Brain microvascular endothelial cell (primary cell): ENCODE measurements around the gene TMEM185B.

ENCODE experiments used
- DNase-seq: peaks from one replicate; pipeline ENCODE4 v3.0.0-alpha.2; 2020
- H3K27ac ChIP-seq: fragments of 250-450 bp; sonication (Bioruptor Pico); 2 replicates; pipeline ENCODE4 v1.5.1; 2020; ENCODE audit warnings: mild to moderate bottlenecking, moderate library complexity
- H3K27me3 ChIP-seq: fragments of 250-450 bp; sonication (Bioruptor Pico); replicated peaks from 2 replicates; pipeline ENCODE4 v1.5.1; 2020; ENCODE audit warnings: mild to moderate bottlenecking
- H3K36me3 ChIP-seq: fragments of 250-450 bp; sonication (Bioruptor Pico); replicated peaks from 2 replicates; pipeline ENCODE4 v1.5.1; 2020; ENCODE audit warnings: mild to moderate bottlenecking
- H3K4me3 ChIP-seq: 2 replicates; pipeline ENCODE4 v1.5.1; 2011; ENCODE audit warnings: low read depth, mild to moderate bottlenecking, control low read depth, low read length, moderate library complexity
- CTCF ChIP-seq: IDR thresholded peaks from 2 replicates; pipeline ENCODE4 v1.5.1; 2011; ENCODE audit warnings: low read depth, mild to moderate bottlenecking, moderate library complexity, low read length, control low read depth, inconsistent platforms; ENCODE audit errors: missing control alignments
- in situ Hi-C: cut with HindIII; loops from 2 replicates; pipeline ENCODE4 v1.10.0; 2017; ENCODE audit warnings: low sequenced_read_pairs, low pct_ligation_motif_present

TMEM185B gene

GRCh38 chr2:120250640-120251039, 27.4 kb upstream of the TMEM185B start:
- Histone ChIP-seq H3K36me3 (no peaks in the 10 kb centered on the region), H3K4me3 (no peak overlapping the region), H3K27me3 (no peaks in the 10 kb centered on the region), H3K27ac (no peak overlapping the region)
- no peak for DNase-seq
- in situ Hi-C loops: no loop called here
- TF ChIP-seq CTCF: no peak

DNA sequence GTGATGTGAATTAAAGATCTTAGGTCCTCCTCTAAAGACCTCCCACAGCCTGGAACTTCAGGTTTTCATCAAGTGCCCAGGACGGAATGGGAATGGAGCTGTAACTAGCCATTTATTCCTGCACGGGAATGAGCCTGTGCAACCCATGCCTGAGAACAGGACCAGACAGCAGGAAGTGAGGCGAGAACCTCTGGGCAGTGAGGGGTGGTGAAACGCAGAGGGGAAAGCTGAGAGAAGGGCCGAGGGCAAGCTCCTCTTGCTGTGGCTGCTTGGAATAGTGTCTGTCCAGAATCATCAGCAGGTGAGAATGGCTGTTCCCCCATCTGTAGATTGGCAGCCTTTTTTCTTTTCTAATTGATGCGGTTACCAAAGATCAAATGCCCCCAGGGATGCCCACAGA, 24.7 kb upstream of the TMEM185B start:
- no peak for DNase-seq
- Histone ChIP-seq H3K27me3 (no peaks in the 10 kb centered on the region), H3K4me3 (no peak overlapping the region), H3K36me3 (no peaks in the 10 kb centered on the region), H3K27ac (no peak overlapping the region)
- TF ChIP-seq CTCF: no peak
- in situ Hi-C loops: no loop called here

GRCh38 chr2:120246546-120247300, 23.5 kb upstream of the TMEM185B start:
- in situ Hi-C loops: no loop called here
- no peaks in the 10 kb centered on the region for H3K27me3 ChIP-seq
- no peak for TF ChIP-seq CTCF
- H3K27ac ChIP-seq: no peak overlapping the region
- no peak overlapping the region for H3K4me3 ChIP-seq
- no peak for DNase-seq
- no peaks in the 10 kb centered on the region for H3K36me3 ChIP-seq

DNA sequence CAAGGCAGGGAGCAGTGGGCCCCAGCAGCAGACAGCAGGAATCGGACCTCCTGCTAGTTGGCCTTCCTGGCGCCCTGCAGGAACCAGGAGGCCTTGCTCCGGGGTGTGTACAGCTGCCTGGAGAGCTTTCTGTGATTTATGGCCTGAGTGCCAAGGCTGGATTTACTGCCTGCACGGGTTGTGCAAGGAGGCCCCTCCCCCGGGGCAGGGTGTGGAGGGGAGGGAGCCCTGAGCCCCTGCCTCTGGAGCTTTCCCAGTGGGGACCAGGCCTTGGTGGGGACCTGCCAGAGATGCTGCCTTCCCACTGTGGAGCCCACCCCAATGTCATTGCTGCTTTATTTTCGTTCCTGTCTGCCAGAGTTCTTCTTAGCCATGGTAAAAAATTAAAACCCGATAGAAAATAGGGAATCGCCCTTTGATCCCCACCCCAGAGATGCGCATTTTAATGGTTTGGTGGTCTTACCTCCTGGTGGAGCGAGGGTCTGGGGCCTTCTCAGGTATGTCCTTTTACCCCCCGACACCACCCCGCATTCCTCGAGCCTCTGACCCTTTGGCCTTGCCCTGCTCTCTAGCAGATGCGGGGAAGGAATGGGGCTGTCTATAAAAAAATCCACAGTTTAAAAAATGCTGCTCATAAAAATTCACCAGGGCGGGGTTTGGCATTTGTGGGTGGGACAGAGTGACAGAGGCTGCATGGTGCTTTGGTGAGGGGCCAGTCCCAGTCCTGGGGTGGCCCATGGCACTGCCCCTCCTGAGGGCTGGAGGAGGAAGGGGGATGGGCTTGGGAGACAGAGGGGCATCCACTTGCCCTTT, 22.5 kb upstream of the TMEM185B start:
- Histone ChIP-seq H3K4me3 (no peak overlapping the region), H3K27me3 (no peaks in the 10 kb centered on the region), H3K36me3 (no peaks in the 10 kb centered on the region), H3K27ac (no peak overlapping the region)
- TF ChIP-seq CTCF: no peak
- in situ Hi-C loops: no loop called here
- no peak for DNase-seq

- Histone ChIP-seq H3K36me3 (no peaks in the 10 kb centered on the region), H3K27ac (no peak overlapping the region), H3K4me3 (no peak overlapping the region), H3K27me3 (no peaks in the 10 kb centered on the region)
- no peak for TF ChIP-seq CTCF
- DNase-seq: no peak
- in situ Hi-C loops: no loop called here
These were observed 21.7 kb upstream of the TMEM185B start for GRCh38 chr2:120244656-120245519.
